H1 (cell line): Measurements from ENCODE around the gene SUCLG2. TPM values are rescaled to one million over a fixed set of nuclear protein-coding genes. Genes with fewer than 3 reads are reported as not detected.

Experiments used
- CTCF ChIA-PET: fragments of 300-600 bp; sonication (Branson Sonifier 250); formaldehyde crosslinking; loops from one replicate; lab custom pipeline; 2021; ENCODE audit not compliant: partially characterized antibody; lab: Charles Lee
- POLR2A ChIA-PET: fragments of 300-600 bp; sonication (Branson Sonifier 250); formaldehyde crosslinking; loops from one replicate; lab custom pipeline; 2021; ENCODE audit warnings: inconsistent platforms; ENCODE audit not compliant: partially characterized antibody; lab: Charles Lee
- DNase-seq, 2 experiments: peaks; one replicate each; pipeline versions ENCODE4 v3.0.0 to v3.0.0-alpha.2; 2010 to 2022; ENCODE audit warnings: low spot score in 2 of 2, low read depth in 1 of 2, mixed read lengths in 1 of 2
- FAIRE-seq: peaks from 2 replicates; lab custom pipeline; 2011; peaks lifted over from hg19 to GRCh38; lab: Jason Lieb, UNC
- H2AFZ ChIP-seq: 2 replicates; pipeline ENCODE4 v1.8.1; 2012; ENCODE audit warnings: low read length, inconsistent platforms
- H2AK5ac ChIP-seq: 2 replicates; pipeline ENCODE4 v1.6.1; 2013; ENCODE audit warnings: low read depth, low read length
- H2BK120ac ChIP-seq: replicated peaks from 2 replicates; pipeline ENCODE3; 2013; ENCODE audit warnings: low read depth, low read length, inconsistent platforms
- H2BK12ac ChIP-seq: 2 replicates; pipeline ENCODE4 v1.6.1; 2013; ENCODE audit warnings: low read depth, low read length
- H2BK15ac ChIP-seq: 2 replicates; pipeline ENCODE4 v1.6.1; 2013; ENCODE audit warnings: low read length
- H2BK20ac ChIP-seq: 2 replicates; pipeline ENCODE4 v1.6.1; 2013; ENCODE audit warnings: low read length
- H2BK5ac ChIP-seq: 2 replicates; pipeline ENCODE4 v1.6.1; 2013; ENCODE audit warnings: low read depth, low read length
- H3K14ac ChIP-seq: 2 replicates; pipeline ENCODE4 v1.6.1; 2013; ENCODE audit warnings: inconsistent platforms; ENCODE audit not compliant: insufficient read length
- H3K18ac ChIP-seq: 2 replicates; pipeline ENCODE4 v1.6.1; 2013; ENCODE audit warnings: low read length; ENCODE audit errors: extremely low read depth
- H3K23ac ChIP-seq: 2 replicates; pipeline ENCODE4 v1.6.1; 2013; ENCODE audit warnings: inconsistent platforms; ENCODE audit not compliant: insufficient read length
- H3K23me2 ChIP-seq: 2 replicates; pipeline ENCODE4 v1.6.1; 2013; ENCODE audit warnings: low read depth, low read length
- H3K27ac ChIP-seq: 2 replicates; pipeline ENCODE4 v1.6.1; 2011; ENCODE audit warnings: low read depth, low read length, inconsistent platforms
- H3K27me3 ChIP-seq, 4 experiments: replicated peaks in 1 of 4; 1 replicate in 1 of 4; 2 replicates in 3 of 4; pipeline versions ENCODE4 v1.6.1 to v1.8.1; 2011 to 2013; ENCODE audit warnings: low read length in 3 of 4, mild to moderate bottlenecking in 3 of 4, inconsistent platforms in 2 of 4, mixed read lengths in 2 of 4, moderate library complexity in 1 of 4; ENCODE audit not compliant: control insufficient read depth in 3 of 4, insufficient read depth in 3 of 4; ENCODE audit errors: extremely low read depth in 1 of 4
- H3K36me3 ChIP-seq, 4 experiments: 2 replicates each; pipeline versions ENCODE4 v1.6.1 to v1.8.1; 2011 to 2013; ENCODE audit warnings: mild to moderate bottlenecking in 4 of 4, low read length in 3 of 4, moderate library complexity in 2 of 4, control low read depth in 1 of 4, inconsistent platforms in 1 of 4; ENCODE audit not compliant: insufficient read depth in 4 of 4, control insufficient read depth in 2 of 4
- H3K4ac ChIP-seq: replicated peaks from 2 replicates; pipeline ENCODE3; 2013; ENCODE audit warnings: low read length, low read depth, mixed read lengths, inconsistent platforms; ENCODE audit not compliant: insufficient read length
- H3K4me1 ChIP-seq, 4 experiments: replicated peaks in 1 of 4; 1 replicate in 1 of 4; 2 replicates in 3 of 4; pipeline versions ENCODE4 v1.6.1 to v1.8.1; 2011 to 2013; ENCODE audit warnings: low read length in 3 of 4, inconsistent platforms in 2 of 4, mixed read lengths in 1 of 4; ENCODE audit not compliant: insufficient read depth in 4 of 4, control insufficient read depth in 3 of 4
- H3K4me2 ChIP-seq, 2 experiments: 2 replicates each; pipeline versions ENCODE4 v1.6.1 to v1.8.1; 2011 to 2013; ENCODE audit warnings: low read depth in 2 of 2, low read length in 2 of 2, control low read depth in 1 of 2, inconsistent platforms in 1 of 2, mild to moderate bottlenecking in 1 of 2; ENCODE audit not compliant: insufficient read depth in 1 of 2
- H3K4me3 ChIP-seq, 4 experiments: fragments of 200-600, 300-600 bp in 1 of 4; sonication (generic), shearing (Covaris generic), sonication (Bioruptor Twin) in 1 of 4; 2 replicates each; pipeline versions ENCODE4 v1.5.1 to v1.8.1; 2011 to 2016; ENCODE audit warnings: low read length in 4 of 4, low read depth in 3 of 4, control low read depth in 2 of 4, inconsistent platforms in 2 of 4, mild to moderate bottlenecking in 2 of 4, mixed read lengths in 1 of 4, moderate library complexity in 1 of 4; ENCODE audit not compliant: insufficient read depth in 2 of 4; ENCODE audit errors: extremely low read depth in 1 of 4
- H3K56ac ChIP-seq: replicated peaks from 2 replicates; pipeline ENCODE3; 2013; ENCODE audit warnings: low read depth, mild to moderate bottlenecking, mixed read lengths, low read length, inconsistent platforms; ENCODE audit not compliant: insufficient read length
- H3K79me1 ChIP-seq: 2 replicates; pipeline ENCODE4 v1.6.1; 2013; ENCODE audit warnings: low read depth, low read length, control low read depth
- H3K79me2 ChIP-seq, 2 experiments: 2 replicates each; pipeline versions ENCODE4 v1.6.1 to v1.8.1; 2012 to 2013; ENCODE audit warnings: low read length in 2 of 2, mild to moderate bottlenecking in 2 of 2, inconsistent platforms in 1 of 2; ENCODE audit not compliant: insufficient read depth in 2 of 2, control insufficient read depth in 1 of 2
- H3K9ac ChIP-seq, 4 experiments: replicated peaks in 1 of 4; 1 replicate in 1 of 4; 2 replicates in 3 of 4; pipeline versions ENCODE4 v1.6.1 to v1.8.1; 2011 to 2013; ENCODE audit warnings: low read depth in 3 of 4, low read length in 3 of 4, control low read depth in 2 of 4, mild to moderate bottlenecking in 2 of 4, moderate library complexity in 2 of 4, inconsistent platforms in 1 of 4; ENCODE audit errors: extremely low read depth in 1 of 4
- H3K9me3 ChIP-seq, 2 experiments: 2 replicates each; pipeline versions ENCODE4 v1.6.1 to v1.8.1; 2012 to 2013; ENCODE audit warnings: mild to moderate bottlenecking in 2 of 2, moderate library complexity in 2 of 2, control low read depth in 1 of 2, inconsistent platforms in 1 of 2, low read depth in 1 of 2, low read length in 1 of 2, mixed read lengths in 1 of 2; ENCODE audit not compliant: insufficient read depth in 2 of 2
- H4K20me1 ChIP-seq, 2 experiments: replicated peaks in 1 of 2; 2 replicates each; pipeline versions ENCODE3 to v1.8.1; 2011 to 2013; ENCODE audit warnings: inconsistent platforms in 2 of 2, low read length in 2 of 2, mild to moderate bottlenecking in 1 of 2; ENCODE audit not compliant: insufficient read depth in 2 of 2, control insufficient read depth in 1 of 2
- H4K5ac ChIP-seq: 2 replicates; pipeline ENCODE4 v1.6.1; 2013; ENCODE audit warnings: low read length, low read depth, mixed read lengths, inconsistent platforms; ENCODE audit not compliant: insufficient read length
- H4K8ac ChIP-seq: 2 replicates; pipeline ENCODE4 v1.8.0; 2013; ENCODE audit warnings: mild to moderate bottlenecking, moderate library complexity, low read length, inconsistent platforms; ENCODE audit not compliant: insufficient read depth; ENCODE audit errors: extremely low read depth
- H4K91ac ChIP-seq: replicated peaks from 2 replicates; pipeline ENCODE3; 2013; ENCODE audit warnings: low read length, mixed read lengths, inconsistent platforms; ENCODE audit not compliant: insufficient read length
- BACH1 ChIP-seq: IDR thresholded peaks from 2 replicates; pipeline ENCODE4 v1.6.1; 2012; ENCODE audit warnings: low read length, improper control_type of control experiment
- BCL11A ChIP-seq, 2 experiments: IDR thresholded peaks; one replicate each; pipeline ENCODE4 v1.6.1; 2011; ENCODE audit warnings: low read depth in 2 of 2, low read length in 2 of 2, mild to moderate bottlenecking in 2 of 2
- BRCA1 ChIP-seq: IDR thresholded peaks from 2 replicates; pipeline ENCODE4 v1.6.1; 2012; ENCODE audit warnings: low read depth, low read length, improper control_type of control experiment
- CEBPB ChIP-seq: IDR thresholded peaks from 2 replicates; pipeline ENCODE4 v1.6.1; 2012; ENCODE audit warnings: low read depth, low read length
- JUN ChIP-seq: IDR thresholded peaks from 2 replicates; pipeline ENCODE4 v1.6.1; 2011; ENCODE audit warnings: low read depth, mild to moderate bottlenecking, improper control_type of control experiment, low read length
- MAX ChIP-seq: IDR thresholded peaks from 2 replicates; pipeline ENCODE4 v1.6.1; 2012; ENCODE audit warnings: inconsistent platforms
- NANOG ChIP-seq: IDR thresholded peaks from 2 replicates; pipeline ENCODE4 v1.6.1; 2011; ENCODE audit warnings: low read length, low read depth, mild to moderate bottlenecking, inconsistent platforms; ENCODE audit not compliant: insufficient read depth, poor library complexity, severe bottlenecking
- POLR2AphosphoS5 ChIP-seq: IDR thresholded peaks from 2 replicates; pipeline ENCODE4 v1.6.1; 2011; ENCODE audit warnings: low read depth, low read length
- TAF7 ChIP-seq: optimal IDR thresholded peaks from 2 replicates; pipeline ENCODE3; 2011; ENCODE audit warnings: low read depth, mild to moderate bottlenecking, inconsistent platforms, low read length, moderate library complexity, borderline replicate concordance
- WGBS, 2 experiments: shearing (Covaris generic) in 1 of 2; methylation state at CpG; one replicate each; pipeline versions ENCODE4 v1.1.6 to v1.1.7; 2013 to 2015; ENCODE audit warnings: low lambda C conversion rate in 2 of 2, mixed read lengths in 2 of 2, inconsistent platforms in 1 of 2, low coverage in 1 of 2, missing lambda C conversion rate in 1 of 2; ENCODE audit not compliant: insufficient replicate concordance in 2 of 2, insufficient coverage in 1 of 2, insufficient read length in 1 of 2; ENCODE audit errors: extremely low coverage in 1 of 2, missing lambda C conversion rate in 1 of 2; 5-methylcytosine and 5-hydroxymethylcytosine counted together
- polyA plus RNA-seq, 7 experiments: library from polyadenylated mRNA; depleted of rRNA in 3 of 7; stranded (reverse) in 5 of 7; unstranded in 2 of 7; fragments of >200 nt in 5 of 7; fragments of 200-250 nt in 2 of 7; gene quantifications; 1 replicate in 5 of 7; 2 replicates in 1 of 7; 4 replicates in 1 of 7; pipeline versions ENCODE4 v1.2.1 to v1.2.3, GENCODE V29; 2011 to 2013; ENCODE audit warnings: missing spikeins in 2 of 7, mixed read lengths in 2 of 7
- total RNA-seq: library from RNA; stranded (reverse); fragmentation: NEBNext Ultra II Directional; extraction: Animal tissue kit (Norgen Biotek cat#: 25700); gene quantifications from 2 replicates; pipeline ENCODE4 v1.2.1, GENCODE V29; 2021

Gene SUCLG2
- total and polyA plus RNA-seq, 2 of the 8 experiments (the other 6 are each of a cell fraction or from before 2014, with no cell fraction given), result 12.9 to 46.2 TPM

- peaks cover 0 to 3% (median 0%) of the 10 kb centered on the region in 4 experiments; a peak in 1 of 7 replicates for H3K4me1 ChIP-seq
- H2BK15ac ChIP-seq, result no peak overlapping the region
- H3K18ac ChIP-seq, result no peak overlapping the region
- no peak overlapping the region for H2BK20ac ChIP-seq
- H2BK12ac ChIP-seq, result no peak overlapping the region
- H3K27me3 ChIP-seq, result no peaks in the 10 kb centered on the region
- no peak overlapping the region for H2AFZ ChIP-seq
- H3K4ac ChIP-seq, result no peak overlapping the region
- H3K9ac ChIP-seq, result no peak overlapping the region
- H4K20me1 ChIP-seq, result no peaks in the 10 kb centered on the region
- H2AK5ac ChIP-seq, result no peak overlapping the region
- no peak overlapping the region for H2BK120ac ChIP-seq
- H3K9me3 ChIP-seq, result no peaks in the 10 kb centered on the region
- no peak overlapping the region for H3K56ac ChIP-seq
- H3K36me3 ChIP-seq, result no peaks in the 10 kb centered on the region
- H3K79me2 ChIP-seq, result no peaks in the 10 kb centered on the region
- no peak for FAIRE-seq
- H4K8ac ChIP-seq, result no peak overlapping the region; the same call in 1 of the 2 replicates
- H4K91ac ChIP-seq, result no peak overlapping the region
- H3K4me2 ChIP-seq, result no peak overlapping the region
- DNase-seq, result no peak
- H3K4me3 ChIP-seq, result no peak overlapping the region
- H2BK5ac ChIP-seq, result no peak overlapping the region
- no peaks in the 10 kb centered on the region for H3K79me1 ChIP-seq
- CTCF ChIA-PET, result interaction anchor here (0.7 to 1.5 kb wide), 5 partner anchors 37 to 406 kb away, joined by 3 to 4 read pairs (median 3); no protein-coding TSS in a partner anchor
- no peak overlapping the region for H3K14ac ChIP-seq
- 87% methylated on average over 8 of the region's 8 CpGs; no CpG with 5 or more reads in 1 of the 2 experiments for WGBS, 2 experiments
- H3K23me2 ChIP-seq, result no peaks in the 10 kb centered on the region
- no peak overlapping the region for H4K5ac ChIP-seq
- POLR2A ChIA-PET, result interaction anchor here (1.2 kb wide), 1 partner anchor 11 kb away, joined by 3 read pairs; no protein-coding TSS in a partner anchor
- no peak overlapping the region for H3K23ac ChIP-seq
- no peak overlapping the region for H3K27ac ChIP-seq
- TF ChIP-seq BRCA1 (no peak), NANOG (no peak), POLR2AphosphoS5 (no peak), BACH1 (no peak), JUN (no peak), BCL11A (IDR thresholded peaks at IDR 0.05; ENCODE audit: low read depth in 2 of 2, low read length in 2 of 2) (no peak), MAX (no peak), TAF7 (no peak), CEBPB (no peak)
Observed at GRCh38 chr3:67540198-67540894, 114.1 kb downstream of the SUCLG2 start.
